CD4-positive, alpha-beta T cell treated with Interleukin-10 for 1 hour (primary cell): ENCODE data around the gene ACSF3.
A peak's percentile ranks its signal among the peaks of the same experiment; 100 is the strongest.
"Not testable (repeated sequence)": the region's sequence is repeated elsewhere in the genome, so short reads cannot be mapped to it uniquely, and the experiment has no call there.

ENCODE experiments used
- DNase-seq: peaks from one replicate; pipeline ENCODE4 v3.0.0-alpha.2; 2020

Gene ACSF3

GRCh38 chr16:89056592-89056991, 37.1 kb upstream of the ACSF3 start:
- no peak for DNase-seq

GRCh38 chr16:89057738-89058137, 35.9 kb upstream of the ACSF3 start:
- DNase-seq, result no peak

GRCh38 chr16:89058812-89059211, 34.8 kb upstream of the ACSF3 start:
- DNase-seq, result no peak

GRCh38 chr16:89060207-89060794, 33.4 kb upstream of the ACSF3 start:
- DNase-seq, result peak; percentile 12

GRCh38 chr16:89061086-89061485, 32.6 kb upstream of the ACSF3 start:
- no peak for DNase-seq

GRCh38 chr16:89061590-89062380, 31.9 kb upstream of the ACSF3 start:
- DNase-seq, result no peak

- no peak for DNase-seq
Observed at GRCh38 chr16:89062389-89063345, 31.0 kb upstream of the ACSF3 start.

- no peak for DNase-seq
Observed at GRCh38 chr16:89063768-89064320, 29.8 kb upstream of the ACSF3 start.

- DNase-seq, result no peak
Observed at GRCh38 chr16:89064606-89065457, 28.8 kb upstream of the ACSF3 start.

GRCh38 chr16:89065458-89065822, 28.2 kb upstream of the ACSF3 start:
- no peak for DNase-seq

GRCh38 chr16:89066721-89067120, 26.9 kb upstream of the ACSF3 start:
- no peak for DNase-seq

GRCh38 chr16:89067677-89068443, 25.8 kb upstream of the ACSF3 start:
- DNase-seq, result no peak

GRCh38 chr16:89068814-89069616, 24.6 kb upstream of the ACSF3 start:
- not testable (repeated sequence) for DNase-seq

- no peak for DNase-seq
Observed at GRCh38 chr16:89069920-89070319, 23.7 kb upstream of the ACSF3 start.

- DNase-seq, result no peak
Observed at GRCh38 chr16:89070590-89070989, 23.1 kb upstream of the ACSF3 start.

GRCh38 chr16:89071686-89072547, 21.7 kb upstream of the ACSF3 start:
- DNase-seq, result no peak

- no peak for DNase-seq
Observed at GRCh38 chr16:89072548-89073130, 21.0 kb upstream of the ACSF3 start.

GRCh38 chr16:89073346-89074071, 20.1 kb upstream of the ACSF3 start:
- DNase-seq, result no peak
